Hepatocyte (in vitro differentiated cells): ENCODE measurements around the gene FBLN2. TPM values are rescaled to one million over a fixed set of nuclear protein-coding genes. Genes with fewer than 3 reads are reported as not detected.

ENCODE experiments used
- DNase-seq: peaks from one replicate; pipeline ENCODE4 v3.0.0-alpha.2; 2016; ENCODE audit warnings: low spot score
- H2AFZ ChIP-seq: fragments of 200-600 bp; sonication (generic); 2 replicates; pipeline ENCODE4 v1.6.0; 2016; ENCODE audit warnings: antibody characterized with exemption, mild to moderate bottlenecking
- H3K27ac ChIP-seq: fragments of 200-600 bp; sonication (generic); 2 replicates; pipeline ENCODE4 v1.5.1; 2016; ENCODE audit warnings: mild to moderate bottlenecking
- H3K27me3 ChIP-seq: fragments of 200-600 bp; sonication (generic); 2 replicates; pipeline ENCODE4 v1.6.1; 2016
- H3K36me3 ChIP-seq: fragments of 200-600 bp; sonication (generic); replicated peaks from 2 replicates; pipeline ENCODE4 v1.5.1; 2016; ENCODE audit warnings: low read depth; ENCODE audit not compliant: insufficient read depth
- H3K4me1 ChIP-seq: fragments of 200-600 bp; sonication (generic); 2 replicates; pipeline ENCODE4 v1.5.1; 2016; ENCODE audit warnings: mild to moderate bottlenecking, moderate library complexity; ENCODE audit not compliant: insufficient read depth
- H3K4me2 ChIP-seq: fragments of 200-600 bp; sonication (generic); 2 replicates; pipeline ENCODE4 v1.6.0; 2016
- H3K4me3 ChIP-seq: fragments of 200-600 bp; sonication (generic); 2 replicates; pipeline ENCODE4 v1.5.1; 2016; ENCODE audit warnings: mild to moderate bottlenecking
- H3K79me2 ChIP-seq: fragments of 200-600 bp; sonication (generic); 2 replicates; pipeline ENCODE4 v1.6.0; 2017; ENCODE audit warnings: mild to moderate bottlenecking
- H3K9me2 ChIP-seq: fragments of 200-600 bp; sonication (generic); replicated peaks from 2 replicates; pipeline ENCODE4 v1.6.0; 2017; ENCODE audit warnings: mild to moderate bottlenecking; ENCODE audit not compliant: insufficient read depth
- H3K9me3 ChIP-seq: fragments of 200-600 bp; sonication (generic); 2 replicates; pipeline ENCODE4 v1.5.1; 2016; ENCODE audit warnings: low read depth, mild to moderate bottlenecking
- H4K20me1 ChIP-seq: fragments of 200-600 bp; sonication (generic); 2 replicates; pipeline ENCODE4 v1.6.0; 2016; ENCODE audit warnings: mild to moderate bottlenecking; ENCODE audit not compliant: insufficient read depth, poor library complexity, severe bottlenecking
- CTCF ChIP-seq: fragments of 200-600 bp; sonication (generic); IDR thresholded peaks from 2 replicates; pipeline ENCODE4 v1.5.1; 2016; ENCODE audit warnings: antibody characterized with exemption, mild to moderate bottlenecking; ENCODE audit not compliant: poor library complexity
- EZH2 ChIP-seq: fragments of 200-600 bp; sonication (generic); IDR thresholded peaks from 2 replicates; pipeline ENCODE4 v1.6.1; 2016; ENCODE audit warnings: antibody characterized with exemption, mild to moderate bottlenecking, borderline replicate concordance
- EZH2phosphoT487 ChIP-seq: fragments of 200-600 bp; sonication (generic); IDR thresholded peaks from one replicate; pipeline ENCODE4 v1.6.1; 2018; ENCODE audit warnings: antibody characterized with exemption, mild to moderate bottlenecking, low read depth, moderate library complexity; ENCODE audit not compliant: unreplicated experiment, severe bottlenecking
- WGBS: methylation state at CpG from one replicate; pipeline ENCODE4 v1.1.6; 2016; ENCODE audit warnings: low lambda C conversion rate; ENCODE audit errors: missing lambda C conversion rate; 5-methylcytosine and 5-hydroxymethylcytosine counted together
- polyA plus RNA-seq: library from polyadenylated mRNA; unstranded; fragments of >200 nt; fragmentation: Nextera tagmentation; extraction: Ambion mirVana; gene quantifications from 2 replicates; pipeline ENCODE4 v1.2.1, GENCODE V29; 2016
- total RNA-seq: library from RNA; depleted of rRNA; stranded (reverse); fragments of >200 nt; gene quantifications from 2 replicates; pipeline ENCODE4 v1.2.3, GENCODE V29; 2014

Gene FBLN2
- total and polyA plus RNA-seq, 2 experiments from 2014 or later = 75.8 to 76.2 TPM

DNA sequence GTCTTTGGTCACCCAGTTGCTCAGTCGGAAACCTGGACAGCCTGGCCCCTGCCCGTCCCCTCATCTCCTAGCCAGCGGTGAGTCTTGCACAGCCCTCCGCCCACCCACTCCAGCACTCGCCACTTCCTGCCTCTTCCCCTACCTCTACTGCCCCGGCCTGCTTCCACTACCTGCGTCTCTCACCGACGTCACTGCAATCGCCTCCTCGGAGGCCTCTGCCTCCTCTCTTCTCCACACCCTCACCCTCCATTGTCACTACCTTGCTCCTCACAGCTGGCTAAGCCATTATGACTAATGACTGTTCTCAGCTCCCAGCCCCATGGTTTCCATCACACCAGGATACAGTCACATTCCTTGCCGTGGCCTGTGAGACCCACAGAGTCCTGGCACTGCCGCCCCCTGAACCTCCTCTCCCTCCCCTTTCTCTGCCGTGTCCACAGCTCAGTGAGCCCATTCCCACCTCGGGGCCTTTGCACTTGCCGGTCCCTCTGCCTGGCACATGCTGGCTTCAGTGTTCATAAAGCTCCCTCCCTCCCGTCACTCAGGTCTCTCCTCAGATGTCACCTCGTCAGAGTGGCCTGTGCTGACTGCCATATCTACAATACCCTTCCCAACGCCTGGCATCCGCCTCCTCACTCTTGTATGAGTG is 104.8 kb downstream of the FBLN2 start:
- Histone ChIP-seq H4K20me1 (no peaks in the 10 kb centered on the region), H3K4me3 (no peak overlapping the region), H3K79me2 (no peaks in the 10 kb centered on the region), H3K27ac (no peak overlapping the region), H3K9me2 (no peaks in the 10 kb centered on the region), H3K9me3 (no peaks in the 10 kb centered on the region), H2AFZ (no peak overlapping the region), H3K27me3 (peaks cover 27% of the 10 kb centered on the region), H3K4me2 (no peak overlapping the region), H3K36me3 (no peaks in the 10 kb centered on the region), H3K4me1 (no peaks in the 10 kb centered on the region)
- DNase-seq = no peak
- 87% methylated on average over 20 of the region's 20 CpGs for WGBS
- no peak for TF ChIP-seq EZH2phosphoT487
- no peak for TF ChIP-seq EZH2
- TF ChIP-seq CTCF = no peak

DNA sequence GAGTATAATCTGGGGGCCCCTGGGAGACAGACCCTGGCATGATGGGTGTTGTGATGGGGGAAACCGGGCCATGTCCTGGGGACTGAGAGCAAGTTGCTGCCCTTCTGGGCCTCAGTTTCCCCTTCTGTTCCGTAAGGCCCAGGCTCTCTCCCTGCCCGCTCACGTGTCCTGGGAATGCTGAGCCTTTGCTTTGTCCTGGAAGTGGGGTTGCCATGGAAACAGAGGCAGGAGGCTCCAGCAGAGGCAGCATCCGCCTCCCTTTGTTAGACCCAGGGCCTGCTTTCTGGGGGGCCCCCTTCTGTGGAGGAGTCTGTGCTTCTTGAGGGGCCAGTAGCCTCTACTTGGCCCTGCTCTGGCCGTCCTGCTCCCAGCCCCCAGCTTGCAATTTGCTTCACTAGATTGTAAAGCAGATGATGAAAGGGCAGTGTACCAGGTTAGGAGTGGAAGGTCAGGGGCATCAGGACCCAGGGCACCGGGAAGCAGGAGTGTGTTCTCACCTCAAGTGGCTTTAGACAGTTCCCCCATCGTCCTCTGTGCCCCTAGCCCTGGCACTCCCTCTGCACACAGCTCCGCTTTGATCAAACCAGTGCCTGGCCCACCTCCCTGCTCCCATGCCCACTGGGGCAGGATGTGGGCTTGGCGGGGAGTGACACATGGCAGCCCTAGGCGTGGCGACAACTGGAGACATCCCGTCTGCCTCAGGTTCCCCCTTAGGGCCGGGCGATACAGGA is 105.6 kb downstream of the FBLN2 start:
- Histone ChIP-seq H3K27me3 (peaks cover 27% of the 10 kb centered on the region), H3K4me3 (no peak overlapping the region)

DNA sequence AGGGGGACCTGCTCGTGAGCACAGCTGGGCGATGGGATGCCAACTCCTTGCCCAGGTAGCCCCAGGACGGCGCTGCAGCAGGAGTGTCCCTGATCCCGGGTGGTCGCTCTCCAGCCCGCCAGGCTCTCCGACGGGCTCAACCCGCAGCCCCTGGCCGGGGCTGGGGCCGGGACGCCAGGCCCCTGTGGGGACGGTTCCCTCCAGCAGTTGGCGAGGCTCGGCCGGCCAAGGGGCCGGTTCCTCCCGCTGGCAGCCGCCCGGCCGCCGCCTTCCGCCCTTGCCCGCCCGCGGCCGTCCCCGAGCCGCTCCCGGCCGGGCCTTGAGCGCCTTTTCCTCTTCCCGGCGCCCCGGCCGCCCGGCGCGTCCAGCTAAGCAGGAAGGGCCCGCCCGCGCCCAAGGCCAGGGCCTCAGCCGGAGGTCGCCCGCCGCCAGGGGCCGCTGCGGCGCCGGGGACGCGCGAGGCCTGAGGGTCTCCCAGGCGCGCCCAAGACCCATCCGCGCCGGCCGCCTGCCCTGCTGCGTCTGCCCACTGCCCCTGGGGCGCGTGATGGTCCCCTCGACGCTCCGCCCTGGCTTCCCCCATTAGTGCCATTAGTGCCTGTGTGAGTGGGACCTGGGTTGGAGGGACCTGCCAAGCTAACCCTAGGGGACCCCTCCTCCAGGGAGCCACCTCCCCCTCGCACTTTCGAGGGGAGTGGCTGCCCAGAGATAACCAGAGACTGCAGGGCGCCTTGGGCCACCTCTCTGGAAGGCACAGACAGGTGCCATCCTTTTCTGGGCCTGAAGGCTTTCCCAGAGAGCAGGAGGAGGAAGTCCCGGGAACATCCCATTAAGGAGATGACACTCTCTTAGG is 106.4 kb downstream of the FBLN2 start:
- H3K79me2 ChIP-seq = no peaks in the 10 kb centered on the region
- peak; percentile 85 for DNase-seq
- H2AFZ ChIP-seq = no peak overlapping the region
- no peak overlapping the region for H3K4me3 ChIP-seq
- no peaks in the 10 kb centered on the region for H3K4me1 ChIP-seq
- TF ChIP-seq EZH2 = no peak
- TF ChIP-seq EZH2phosphoT487 = no peak
- peak; percentile 51 for TF ChIP-seq CTCF
- no peaks in the 10 kb centered on the region for H3K9me3 ChIP-seq
- H3K36me3 ChIP-seq = no peaks in the 10 kb centered on the region
- peak overlapping the region; percentile 76 for H3K4me2 ChIP-seq
- no peaks in the 10 kb centered on the region for H4K20me1 ChIP-seq
- peaks cover 27% of the 10 kb centered on the region for H3K27me3 ChIP-seq
- 17% methylated on average over 54 of the region's 70 CpGs for WGBS
- H3K27ac ChIP-seq = no peak overlapping the region
- H3K9me2 ChIP-seq = no peaks in the 10 kb centered on the region

More for the DNA sequence above, 105.6 kb downstream of the FBLN2 start:
- Histone ChIP-seq H3K27ac (no peak overlapping the region), H3K79me2 (no peaks in the 10 kb centered on the region), H4K20me1 (no peaks in the 10 kb centered on the region), H2AFZ (no peak overlapping the region), H3K9me3 (no peaks in the 10 kb centered on the region), H3K36me3 (no peaks in the 10 kb centered on the region), H3K9me2 (no peaks in the 10 kb centered on the region), H3K4me1 (no peaks in the 10 kb centered on the region), H3K4me2 (peak overlapping the region; percentile 76)
- TF ChIP-seq EZH2phosphoT487 = no peak
- TF ChIP-seq CTCF = no peak
- TF ChIP-seq EZH2 = no peak
- no peak for DNase-seq
- WGBS = 86% methylated on average over 15 of the region's 15 CpGs
